H1 (cell line): Measurements from ENCODE around the gene RHEX. TPM values are rescaled to one million over a fixed set of nuclear protein-coding genes. Genes with fewer than 3 reads are reported as not detected.

Experiments
- CTCF ChIA-PET: fragments of 300-600 bp; sonication (Branson Sonifier 250); formaldehyde crosslinking; loops from one replicate; lab custom pipeline; 2021; ENCODE audit not compliant: partially characterized antibody; lab: Charles Lee
- POLR2A ChIA-PET: fragments of 300-600 bp; sonication (Branson Sonifier 250); formaldehyde crosslinking; loops from one replicate; lab custom pipeline; 2021; ENCODE audit warnings: inconsistent platforms; ENCODE audit not compliant: partially characterized antibody; lab: Charles Lee
- DNase-seq, 2 experiments: peaks; one replicate each; pipeline versions ENCODE4 v3.0.0 to v3.0.0-alpha.2; 2010 to 2022; ENCODE audit warnings: low spot score in 2 of 2, low read depth in 1 of 2, mixed read lengths in 1 of 2
- FAIRE-seq: peaks from 2 replicates; lab custom pipeline; 2011; peaks lifted over from hg19 to GRCh38; lab: Jason Lieb, UNC
- H2AFZ ChIP-seq: 2 replicates; pipeline ENCODE4 v1.8.1; 2012; ENCODE audit warnings: low read length, inconsistent platforms
- H2AK5ac ChIP-seq: 2 replicates; pipeline ENCODE4 v1.6.1; 2013; ENCODE audit warnings: low read depth, low read length
- H2BK120ac ChIP-seq: replicated peaks from 2 replicates; pipeline ENCODE3; 2013; ENCODE audit warnings: low read depth, low read length, inconsistent platforms
- H2BK12ac ChIP-seq: 2 replicates; pipeline ENCODE4 v1.6.1; 2013; ENCODE audit warnings: low read depth, low read length
- H2BK15ac ChIP-seq: 2 replicates; pipeline ENCODE4 v1.6.1; 2013; ENCODE audit warnings: low read length
- H2BK20ac ChIP-seq: 2 replicates; pipeline ENCODE4 v1.6.1; 2013; ENCODE audit warnings: low read length
- H2BK5ac ChIP-seq: 2 replicates; pipeline ENCODE4 v1.6.1; 2013; ENCODE audit warnings: low read depth, low read length
- H3K14ac ChIP-seq: 2 replicates; pipeline ENCODE4 v1.6.1; 2013; ENCODE audit warnings: inconsistent platforms; ENCODE audit not compliant: insufficient read length
- H3K18ac ChIP-seq: 2 replicates; pipeline ENCODE4 v1.6.1; 2013; ENCODE audit warnings: low read length; ENCODE audit errors: extremely low read depth
- H3K23ac ChIP-seq: 2 replicates; pipeline ENCODE4 v1.6.1; 2013; ENCODE audit warnings: inconsistent platforms; ENCODE audit not compliant: insufficient read length
- H3K23me2 ChIP-seq: 2 replicates; pipeline ENCODE4 v1.6.1; 2013; ENCODE audit warnings: low read depth, low read length
- H3K27ac ChIP-seq: 2 replicates; pipeline ENCODE4 v1.6.1; 2011; ENCODE audit warnings: low read depth, low read length, inconsistent platforms
- H3K27me3 ChIP-seq, 4 experiments: replicated peaks in 1 of 4; 1 replicate in 1 of 4; 2 replicates in 3 of 4; pipeline versions ENCODE4 v1.6.1 to v1.8.1; 2011 to 2013; ENCODE audit warnings: low read length in 3 of 4, mild to moderate bottlenecking in 3 of 4, inconsistent platforms in 2 of 4, mixed read lengths in 2 of 4, moderate library complexity in 1 of 4; ENCODE audit not compliant: control insufficient read depth in 3 of 4, insufficient read depth in 3 of 4; ENCODE audit errors: extremely low read depth in 1 of 4
- H3K36me3 ChIP-seq, 4 experiments: 2 replicates each; pipeline versions ENCODE4 v1.6.1 to v1.8.1; 2011 to 2013; ENCODE audit warnings: mild to moderate bottlenecking in 4 of 4, low read length in 3 of 4, moderate library complexity in 2 of 4, control low read depth in 1 of 4, inconsistent platforms in 1 of 4; ENCODE audit not compliant: insufficient read depth in 4 of 4, control insufficient read depth in 2 of 4
- H3K4ac ChIP-seq: replicated peaks from 2 replicates; pipeline ENCODE3; 2013; ENCODE audit warnings: low read length, low read depth, mixed read lengths, inconsistent platforms; ENCODE audit not compliant: insufficient read length
- H3K4me1 ChIP-seq, 4 experiments: replicated peaks in 1 of 4; 1 replicate in 1 of 4; 2 replicates in 3 of 4; pipeline versions ENCODE4 v1.6.1 to v1.8.1; 2011 to 2013; ENCODE audit warnings: low read length in 3 of 4, inconsistent platforms in 2 of 4, mixed read lengths in 1 of 4; ENCODE audit not compliant: insufficient read depth in 4 of 4, control insufficient read depth in 3 of 4
- H3K4me2 ChIP-seq, 2 experiments: 2 replicates each; pipeline versions ENCODE4 v1.6.1 to v1.8.1; 2011 to 2013; ENCODE audit warnings: low read depth in 2 of 2, low read length in 2 of 2, control low read depth in 1 of 2, inconsistent platforms in 1 of 2, mild to moderate bottlenecking in 1 of 2; ENCODE audit not compliant: insufficient read depth in 1 of 2
- H3K4me3 ChIP-seq, 4 experiments: fragments of 200-600, 300-600 bp in 1 of 4; sonication (generic), shearing (Covaris generic), sonication (Bioruptor Twin) in 1 of 4; 2 replicates each; pipeline versions ENCODE4 v1.5.1 to v1.8.1; 2011 to 2016; ENCODE audit warnings: low read length in 4 of 4, low read depth in 3 of 4, control low read depth in 2 of 4, inconsistent platforms in 2 of 4, mild to moderate bottlenecking in 2 of 4, mixed read lengths in 1 of 4, moderate library complexity in 1 of 4; ENCODE audit not compliant: insufficient read depth in 2 of 4; ENCODE audit errors: extremely low read depth in 1 of 4
- H3K56ac ChIP-seq: replicated peaks from 2 replicates; pipeline ENCODE3; 2013; ENCODE audit warnings: low read depth, mild to moderate bottlenecking, mixed read lengths, low read length, inconsistent platforms; ENCODE audit not compliant: insufficient read length
- H3K79me1 ChIP-seq: 2 replicates; pipeline ENCODE4 v1.6.1; 2013; ENCODE audit warnings: low read depth, low read length, control low read depth
- H3K79me2 ChIP-seq, 2 experiments: 2 replicates each; pipeline versions ENCODE4 v1.6.1 to v1.8.1; 2012 to 2013; ENCODE audit warnings: low read length in 2 of 2, mild to moderate bottlenecking in 2 of 2, inconsistent platforms in 1 of 2; ENCODE audit not compliant: insufficient read depth in 2 of 2, control insufficient read depth in 1 of 2
- H3K9ac ChIP-seq, 4 experiments: replicated peaks in 1 of 4; 1 replicate in 1 of 4; 2 replicates in 3 of 4; pipeline versions ENCODE4 v1.6.1 to v1.8.1; 2011 to 2013; ENCODE audit warnings: low read depth in 3 of 4, low read length in 3 of 4, control low read depth in 2 of 4, mild to moderate bottlenecking in 2 of 4, moderate library complexity in 2 of 4, inconsistent platforms in 1 of 4; ENCODE audit errors: extremely low read depth in 1 of 4
- H3K9me3 ChIP-seq, 2 experiments: 2 replicates each; pipeline versions ENCODE4 v1.6.1 to v1.8.1; 2012 to 2013; ENCODE audit warnings: mild to moderate bottlenecking in 2 of 2, moderate library complexity in 2 of 2, control low read depth in 1 of 2, inconsistent platforms in 1 of 2, low read depth in 1 of 2, low read length in 1 of 2, mixed read lengths in 1 of 2; ENCODE audit not compliant: insufficient read depth in 2 of 2
- H4K20me1 ChIP-seq, 2 experiments: replicated peaks in 1 of 2; 2 replicates each; pipeline versions ENCODE3 to v1.8.1; 2011 to 2013; ENCODE audit warnings: inconsistent platforms in 2 of 2, low read length in 2 of 2, mild to moderate bottlenecking in 1 of 2; ENCODE audit not compliant: insufficient read depth in 2 of 2, control insufficient read depth in 1 of 2
- H4K5ac ChIP-seq: 2 replicates; pipeline ENCODE4 v1.6.1; 2013; ENCODE audit warnings: low read length, low read depth, mixed read lengths, inconsistent platforms; ENCODE audit not compliant: insufficient read length
- H4K8ac ChIP-seq: 2 replicates; pipeline ENCODE4 v1.8.0; 2013; ENCODE audit warnings: mild to moderate bottlenecking, moderate library complexity, low read length, inconsistent platforms; ENCODE audit not compliant: insufficient read depth; ENCODE audit errors: extremely low read depth
- H4K91ac ChIP-seq: replicated peaks from 2 replicates; pipeline ENCODE3; 2013; ENCODE audit warnings: low read length, mixed read lengths, inconsistent platforms; ENCODE audit not compliant: insufficient read length
- GABPA ChIP-seq: IDR thresholded peaks from 2 replicates; pipeline ENCODE4 v1.6.1; 2011; ENCODE audit warnings: mild to moderate bottlenecking, low read length, moderate library complexity, borderline replicate concordance; ENCODE audit not compliant: insufficient read depth
- NANOG ChIP-seq: IDR thresholded peaks from 2 replicates; pipeline ENCODE4 v1.6.1; 2011; ENCODE audit warnings: low read length, low read depth, mild to moderate bottlenecking, inconsistent platforms; ENCODE audit not compliant: insufficient read depth, poor library complexity, severe bottlenecking
- TAF1 ChIP-seq: IDR thresholded peaks from 2 replicates; pipeline ENCODE4 v1.6.1; 2011; ENCODE audit warnings: mild to moderate bottlenecking, low read depth, low read length
- WGBS, 2 experiments: shearing (Covaris generic) in 1 of 2; methylation state at CpG; one replicate each; pipeline versions ENCODE4 v1.1.6 to v1.1.7; 2013 to 2015; ENCODE audit warnings: low lambda C conversion rate in 2 of 2, mixed read lengths in 2 of 2, inconsistent platforms in 1 of 2, low coverage in 1 of 2, missing lambda C conversion rate in 1 of 2; ENCODE audit not compliant: insufficient replicate concordance in 2 of 2, insufficient coverage in 1 of 2, insufficient read length in 1 of 2; ENCODE audit errors: extremely low coverage in 1 of 2, missing lambda C conversion rate in 1 of 2; 5-methylcytosine and 5-hydroxymethylcytosine counted together
- polyA plus RNA-seq, 7 experiments: library from polyadenylated mRNA; depleted of rRNA in 3 of 7; stranded (reverse) in 5 of 7; unstranded in 2 of 7; fragments of >200 nt in 5 of 7; fragments of 200-250 nt in 2 of 7; gene quantifications; 1 replicate in 5 of 7; 2 replicates in 1 of 7; 4 replicates in 1 of 7; pipeline versions ENCODE4 v1.2.1 to v1.2.3, GENCODE V29; 2011 to 2013; ENCODE audit warnings: missing spikeins in 2 of 7, mixed read lengths in 2 of 7
- total RNA-seq: library from RNA; stranded (reverse); fragmentation: NEBNext Ultra II Directional; extraction: Animal tissue kit (Norgen Biotek cat#: 25700); gene quantifications from 2 replicates; pipeline ENCODE4 v1.2.1, GENCODE V29; 2021

Gene RHEX
- total and polyA plus RNA-seq, 2 of the 8 experiments (the other 6 are each of a cell fraction or from before 2014, with no cell fraction given), result not detected

- Histone ChIP-seq H3K23me2 (no peaks in the 10 kb centered on the region), H2AK5ac (no peak overlapping the region), H2BK120ac (no peak overlapping the region), H3K4me2 (no peak overlapping the region), H3K4ac (no peak overlapping the region), H2BK20ac (no peak overlapping the region), H4K8ac (no peak overlapping the region), H2BK5ac (no peak overlapping the region), H3K36me3 (no peaks in the 10 kb centered on the region), H3K14ac (no peak overlapping the region), H3K23ac (no peak overlapping the region), H3K56ac (no peak overlapping the region), H2AFZ (0 out of 2 replicates have a peak overlapping the region, but pooled peaks have one; percentile 54), H3K79me1 (no peaks in the 10 kb centered on the region), H3K4me3 (no peak overlapping the region), H2BK15ac (no peak overlapping the region), H2BK12ac (no peak overlapping the region), H3K9ac (no peak overlapping the region), H4K91ac (no peak overlapping the region), H3K27ac (no peak overlapping the region), H3K18ac (no peak overlapping the region), H3K9me3 (no peaks in the 10 kb centered on the region), H3K79me2 (no peaks in the 10 kb centered on the region), H3K4me1 (no peaks in the 10 kb centered on the region), H3K27me3 (no peaks in the 10 kb centered on the region), H4K5ac (no peak overlapping the region), H4K20me1 (no peaks in the 10 kb centered on the region)
- no peak for DNase-seq
- ChIA-PET CTCF (interaction anchor here (0.6 to 2.9 kb wide), 5 partner anchors 52 to 353 kb away, joined by 3 to 10 read pairs (median 3); no protein-coding TSS in a partner anchor), POLR2A (interaction anchor here (0.8 to 1.0 kb wide), 2 partner anchors 8 to 10 kb away, joined by 3 read pairs; no protein-coding TSS in a partner anchor)
- TF ChIP-seq NANOG, result no peak
- no peak for TF ChIP-seq TAF1
- TF ChIP-seq GABPA, result no peak
- FAIRE-seq, result no peak
- 85% methylated on average over 8 of the region's 8 CpGs; no CpG with 5 or more reads in 1 of the 2 experiments for WGBS, 2 experiments
Measured at GRCh38 chr1:206082831-206083695, 30.1 kb downstream of the RHEX start.
